K562 (cell line): Measurements from ENCODE around the gene TBC1D7. TPM values are rescaled to one million over a fixed set of nuclear protein-coding genes. Genes with fewer than 3 reads are reported as not detected.

Experiments used
- CC2D1A ChIP-seq: fragments of 450-650 bp; IDR thresholded peaks from 2 replicates; pipeline ENCODE4 v1.6.1; 2017; ENCODE audit warnings: mild to moderate bottlenecking
- DPF2 ChIP-seq: fragments of 450-650 bp; IDR thresholded peaks from 2 replicates; pipeline ENCODE4 v1.6.1; 2016
- HMGN3 ChIP-seq: IDR thresholded peaks from 2 replicates; pipeline ENCODE4 v1.6.1; 2011; ENCODE audit warnings: borderline replicate concordance, low read depth, mild to moderate bottlenecking, mixed read lengths, low read length; ENCODE audit not compliant: insufficient read length; ENCODE audit errors: extremely low read depth
- L3MBTL2 ChIP-seq: fragments of 450-650 bp; IDR thresholded peaks from 2 replicates; pipeline ENCODE4 v1.6.1; 2016; ENCODE audit warnings: mild to moderate bottlenecking, moderate library complexity
- LARP7 ChIP-seq: fragments of 450-650 bp; IDR thresholded peaks from 2 replicates; pipeline ENCODE4 v1.6.1; 2016
- NRF1 ChIP-seq, 2 experiments: fragments of 450-650 bp; IDR thresholded peaks in 1 of 2; conservative IDR thresholded peaks in 1 of 2; 2 replicates each; pipeline ENCODE4 v1.6.1; 2014; ENCODE audit warnings: mild to moderate bottlenecking in 2 of 2
- POLR2A ChIP-seq: fragments of 450-650 bp; conservative IDR thresholded peaks from 2 replicates; pipeline ENCODE4 v1.6.1; 2016
- POLR2AphosphoS2 ChIP-seq: IDR thresholded peaks from 2 replicates; pipeline ENCODE4 v1.6.1; 2012; ENCODE audit warnings: low read length, improper control_type of control experiment
- TBL1XR1 ChIP-seq, 2 experiments: IDR thresholded peaks; 2 replicates each; pipeline ENCODE4 v1.6.1; 2012; ENCODE audit warnings: improper control_type of control experiment in 2 of 2, low read length in 2 of 2, mild to moderate bottlenecking in 1 of 2
- TCF3 ChIP-seq: sonication (generic); formaldehyde crosslinking; IDR thresholded peaks from 2 replicates; pipeline ENCODE4 v1.4.0; 2020; ENCODE audit warnings: mild to moderate bottlenecking, missing genetic modification reagents
- TEAD1 ChIP-seq, 2 experiments: fragments of 450-650 bp in 1 of 2; sonication (generic) in 1 of 2; formaldehyde crosslinking; IDR thresholded peaks; 2 replicates each; pipeline versions ENCODE4 v1.4.0 to v1.8.0; 2020 to 2022; ENCODE audit warnings: mild to moderate bottlenecking in 2 of 2, missing genetic modification reagents in 1 of 2
- YBX1 ChIP-seq: fragments of 450-650 bp; IDR thresholded peaks from 2 replicates; pipeline ENCODE4 v1.7.1; 2016; ENCODE audit warnings: mild to moderate bottlenecking
- ZBTB11 ChIP-seq, 3 experiments: fragments of 200-800 bp in 1 of 3; fragments of 250-450 bp in 1 of 3; fragments of 450-650 bp in 1 of 3; sonication (Bioruptor Pico) in 1 of 3; sonication (Bioruptor generic) in 1 of 3; formaldehyde crosslinking in 1 of 3; IDR thresholded peaks; 2 replicates each; pipeline versions ENCODE4 v1.6.1 to v1.8.0; 2016 to 2022; ENCODE audit warnings: mild to moderate bottlenecking in 2 of 3, missing genetic modification characterization in 2 of 3, missing compliant biosample characterization in 1 of 3, moderate library complexity in 1 of 3
- ZNF384 ChIP-seq: IDR thresholded peaks from 2 replicates; pipeline ENCODE4 v1.6.1; 2012; ENCODE audit warnings: low read depth, low read length, improper control_type of control experiment
- polyA plus RNA-seq, 8 experiments: library from polyadenylated mRNA; depleted of rRNA in 4 of 8; stranded (reverse) in 5 of 8; unstranded in 3 of 8; fragments of >200 nt; fragmentation: Nextera tagmentation in 2 of 8; fragmentation: Illumina TruSeq in 1 of 8; extraction: Ambion mirVana in 2 of 8; extraction: Trizol in 1 of 8; gene quantifications; 2 replicates each; pipeline versions ENCODE4 v1.2.1 to v1.2.3, GENCODE V29; 2011 to 2014; ENCODE audit warnings: inconsistent platforms in 1 of 8, missing spikeins in 1 of 8
- total RNA-seq, 7 experiments: library from RNA; depleted of rRNA in 6 of 7; stranded (reverse); fragments of >200 nt in 6 of 7; fragmentation: Illumina TruSeq in 2 of 7; extraction: Trizol in 2 of 7; gene quantifications; 2 replicates each; pipeline versions ENCODE4 v1.2.1 to v1.2.3, GENCODE V29; 2011 to 2021; ENCODE audit warnings: low replicate concordance in 1 of 7
- TF ChIP-seq, protein P1 (sequence below): sonication (generic); formaldehyde crosslinking; IDR thresholded peaks from 2 replicates; pipeline ENCODE4 v1.8.0; 2023; ENCODE audit warnings: mild to moderate bottlenecking, missing genetic modification reagents
- TF ChIP-seq, protein P2 (sequence below), 2 experiments: fragments of 450-650 bp; IDR thresholded peaks; 2 replicates each; pipeline ENCODE4 v1.6.1; 2018; ENCODE audit warnings: mild to moderate bottlenecking in 2 of 2, low read depth in 1 of 2; ENCODE audit not compliant: partially characterized antibody in 2 of 2

TBC1D7 gene
- total and polyA plus RNA-seq, 9 of the 15 experiments (the other 6 are each of a cell fraction or from before 2014, with no cell fraction given): 49.4 to 107 (median 61.1) TPM

- TF ChIP-seq, protein P1, sequence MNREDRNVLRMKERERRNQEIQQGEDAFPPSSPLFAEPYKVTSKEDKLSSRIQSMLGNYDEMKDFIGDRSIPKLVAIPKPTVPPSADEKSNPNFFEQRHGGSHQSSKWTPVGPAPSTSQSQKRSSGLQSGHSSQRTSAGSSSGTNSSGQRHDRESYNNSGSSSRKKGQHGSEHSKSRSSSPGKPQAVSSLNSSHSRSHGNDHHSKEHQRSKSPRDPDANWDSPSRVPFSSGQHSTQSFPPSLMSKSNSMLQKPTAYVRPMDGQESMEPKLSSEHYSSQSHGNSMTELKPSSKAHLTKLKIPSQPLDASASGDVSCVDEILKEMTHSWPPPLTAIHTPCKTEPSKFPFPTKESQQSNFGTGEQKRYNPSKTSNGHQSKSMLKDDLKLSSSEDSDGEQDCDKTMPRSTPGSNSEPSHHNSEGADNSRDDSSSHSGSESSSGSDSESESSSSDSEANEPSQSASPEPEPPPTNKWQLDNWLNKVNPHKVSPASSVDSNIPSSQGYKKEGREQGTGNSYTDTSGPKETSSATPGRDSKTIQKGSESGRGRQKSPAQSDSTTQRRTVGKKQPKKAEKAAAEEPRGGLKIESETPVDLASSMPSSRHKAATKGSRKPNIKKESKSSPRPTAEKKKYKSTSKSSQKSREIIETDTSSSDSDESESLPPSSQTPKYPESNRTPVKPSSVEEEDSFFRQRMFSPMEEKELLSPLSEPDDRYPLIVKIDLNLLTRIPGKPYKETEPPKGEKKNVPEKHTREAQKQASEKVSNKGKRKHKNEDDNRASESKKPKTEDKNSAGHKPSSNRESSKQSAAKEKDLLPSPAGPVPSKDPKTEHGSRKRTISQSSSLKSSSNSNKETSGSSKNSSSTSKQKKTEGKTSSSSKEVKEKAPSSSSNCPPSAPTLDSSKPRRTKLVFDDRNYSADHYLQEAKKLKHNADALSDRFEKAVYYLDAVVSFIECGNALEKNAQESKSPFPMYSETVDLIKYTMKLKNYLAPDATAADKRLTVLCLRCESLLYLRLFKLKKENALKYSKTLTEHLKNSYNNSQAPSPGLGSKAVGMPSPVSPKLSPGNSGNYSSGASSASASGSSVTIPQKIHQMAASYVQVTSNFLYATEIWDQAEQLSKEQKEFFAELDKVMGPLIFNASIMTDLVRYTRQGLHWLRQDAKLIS (CRISPR knock-in tag): peak; percentile 71; the same call in 1 of the 2 replicates
- 0 out of 6 replicates have a peak, but pooled peaks of 1 of the 3 experiments have one; percentile 20 for TF ChIP-seq ZBTB11 (CRISPR knock-in tag; IDR thresholded peaks at IDR 0.05)
- peak; percentile 75 for TF ChIP-seq POLR2A
- peak; percentile 37 to 91; a peak in 1 of 4 replicates for TF ChIP-seq TBL1XR1 (IDR thresholded peaks at IDR 0.05; ENCODE audit: low read length in 2 of 2)
- TF ChIP-seq POLR2AphosphoS2: peak; percentile 61; the same call in 1 of the 2 replicates
- TF ChIP-seq, protein P2, sequence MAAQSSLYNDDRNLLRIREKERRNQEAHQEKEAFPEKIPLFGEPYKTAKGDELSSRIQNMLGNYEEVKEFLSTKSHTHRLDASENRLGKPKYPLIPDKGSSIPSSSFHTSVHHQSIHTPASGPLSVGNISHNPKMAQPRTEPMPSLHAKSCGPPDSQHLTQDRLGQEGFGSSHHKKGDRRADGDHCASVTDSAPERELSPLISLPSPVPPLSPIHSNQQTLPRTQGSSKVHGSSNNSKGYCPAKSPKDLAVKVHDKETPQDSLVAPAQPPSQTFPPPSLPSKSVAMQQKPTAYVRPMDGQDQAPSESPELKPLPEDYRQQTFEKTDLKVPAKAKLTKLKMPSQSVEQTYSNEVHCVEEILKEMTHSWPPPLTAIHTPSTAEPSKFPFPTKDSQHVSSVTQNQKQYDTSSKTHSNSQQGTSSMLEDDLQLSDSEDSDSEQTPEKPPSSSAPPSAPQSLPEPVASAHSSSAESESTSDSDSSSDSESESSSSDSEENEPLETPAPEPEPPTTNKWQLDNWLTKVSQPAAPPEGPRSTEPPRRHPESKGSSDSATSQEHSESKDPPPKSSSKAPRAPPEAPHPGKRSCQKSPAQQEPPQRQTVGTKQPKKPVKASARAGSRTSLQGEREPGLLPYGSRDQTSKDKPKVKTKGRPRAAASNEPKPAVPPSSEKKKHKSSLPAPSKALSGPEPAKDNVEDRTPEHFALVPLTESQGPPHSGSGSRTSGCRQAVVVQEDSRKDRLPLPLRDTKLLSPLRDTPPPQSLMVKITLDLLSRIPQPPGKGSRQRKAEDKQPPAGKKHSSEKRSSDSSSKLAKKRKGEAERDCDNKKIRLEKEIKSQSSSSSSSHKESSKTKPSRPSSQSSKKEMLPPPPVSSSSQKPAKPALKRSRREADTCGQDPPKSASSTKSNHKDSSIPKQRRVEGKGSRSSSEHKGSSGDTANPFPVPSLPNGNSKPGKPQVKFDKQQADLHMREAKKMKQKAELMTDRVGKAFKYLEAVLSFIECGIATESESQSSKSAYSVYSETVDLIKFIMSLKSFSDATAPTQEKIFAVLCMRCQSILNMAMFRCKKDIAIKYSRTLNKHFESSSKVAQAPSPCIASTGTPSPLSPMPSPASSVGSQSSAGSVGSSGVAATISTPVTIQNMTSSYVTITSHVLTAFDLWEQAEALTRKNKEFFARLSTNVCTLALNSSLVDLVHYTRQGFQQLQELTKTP (IDR thresholded peaks at IDR 0.05; ENCODE audit: low read depth in 1 of 2, partially characterized antibody in 2 of 2): peak; percentile 57 to 70
- peak in 1 of 2 experiments; percentile 59; a peak in 1 of 4 replicates for TF ChIP-seq TEAD1 (CRISPR knock-in tag; IDR thresholded peaks at IDR 0.05)
- TF ChIP-seq ZNF384: peak; percentile 50; the same call in 1 of the 2 replicates
- TF ChIP-seq L3MBTL2: peak; percentile 24; the same call in 1 of the 2 replicates
- TF ChIP-seq DPF2: peak; percentile 92
- TF ChIP-seq TCF3 (CRISPR knock-in tag): peak; percentile 76
- TF ChIP-seq LARP7: no peak
- TF ChIP-seq CC2D1A: 0 out of 2 replicates have a peak, but pooled peaks have one; percentile 24
- TF ChIP-seq HMGN3: peak; percentile 81
- TF ChIP-seq NRF1 (conservative IDR thresholded peaks at IDR 0.05 in 1 of 2, IDR thresholded peaks at IDR 0.05 in 1 of 2): 0 out of 4 replicates have a peak, but pooled peaks of 1 of the 2 experiments have one; percentile 17
- no peak for TF ChIP-seq YBX1
Observed at GRCh38 chr6:13273931-13274706, 54.2 kb downstream of the TBC1D7 start (continued).
